Astrocyte (in vitro differentiated cells and primary cell): ENCODE data around the gene ZNF503. TPM values are rescaled to one million over a fixed set of nuclear protein-coding genes. Genes with fewer than 3 reads are reported as not detected.

Source experiments
- DNase-seq: peaks from one replicate; pipeline ENCODE4 v3.0.0-alpha.2; 2010; ENCODE audit warnings: low read depth
- FAIRE-seq: peaks from 2 replicates; lab custom pipeline; 2011; peaks lifted over from hg19 to GRCh38; lab: Jason Lieb, UNC
- H2AFZ ChIP-seq: 2 replicates; pipeline ENCODE4 v1.6.0; 2012; ENCODE audit warnings: low read depth, low read length, inconsistent platforms
- H3K27ac ChIP-seq: 2 replicates; pipeline ENCODE4 v1.5.1; 2011; ENCODE audit warnings: low read depth, low read length, inconsistent platforms
- H3K27me3 ChIP-seq: 2 replicates; pipeline ENCODE4 v1.6.0; 2011; ENCODE audit warnings: low read length, inconsistent platforms; ENCODE audit not compliant: insufficient read depth
- H3K36me3 ChIP-seq: 2 replicates; pipeline ENCODE4 v1.5.1; 2011; ENCODE audit warnings: low read length, inconsistent platforms; ENCODE audit not compliant: insufficient read depth
- H3K4me1 ChIP-seq: 2 replicates; pipeline ENCODE4 v1.5.1; 2011; ENCODE audit warnings: low read length, inconsistent platforms; ENCODE audit not compliant: insufficient read depth
- H3K4me2 ChIP-seq: 2 replicates; pipeline ENCODE4 v1.6.0; 2012; ENCODE audit warnings: low read length, inconsistent platforms
- H3K4me3 ChIP-seq: 2 replicates; pipeline ENCODE4 v1.5.1; 2011; ENCODE audit warnings: low read depth, mild to moderate bottlenecking, low read length, inconsistent platforms; ENCODE audit not compliant: insufficient read depth
- H3K79me2 ChIP-seq: 2 replicates; pipeline ENCODE4 v1.6.0; 2012; ENCODE audit warnings: mild to moderate bottlenecking, low read length, inconsistent platforms; ENCODE audit not compliant: insufficient read depth
- H3K9ac ChIP-seq: 2 replicates; pipeline ENCODE4 v1.6.0; 2012; ENCODE audit warnings: mild to moderate bottlenecking, low read length, inconsistent platforms
- H3K9me3 ChIP-seq: 2 replicates; pipeline ENCODE4 v1.5.1; 2012; ENCODE audit warnings: low read depth, mild to moderate bottlenecking, low read length, inconsistent platforms; ENCODE audit not compliant: insufficient read depth
- H4K20me1 ChIP-seq: 2 replicates; pipeline ENCODE4 v1.6.0; 2012; ENCODE audit warnings: low read length, inconsistent platforms; ENCODE audit not compliant: insufficient read depth
- H3K27ac Mint-ChIP-seq: one replicate; pipeline ENCODE4 v1.8.0; 2021; ENCODE audit warnings: mild to moderate bottlenecking, mixed read lengths; ENCODE audit not compliant: unreplicated experiment
- H3K27me3 Mint-ChIP-seq: one replicate; pipeline ENCODE4 v1.8.0; 2021; ENCODE audit warnings: low read depth, mixed read lengths; ENCODE audit not compliant: unreplicated experiment
- H3K36me3 Mint-ChIP-seq: one replicate; pipeline ENCODE4 v1.8.0; 2021; ENCODE audit warnings: low read depth, mixed read lengths; ENCODE audit not compliant: unreplicated experiment
- H3K4me1 Mint-ChIP-seq: one replicate; pipeline ENCODE4 v1.8.0; 2021; ENCODE audit warnings: low read depth, mixed read lengths; ENCODE audit not compliant: unreplicated experiment
- H3K4me3 Mint-ChIP-seq: one replicate; pipeline ENCODE4 v1.8.0; 2021; ENCODE audit warnings: mild to moderate bottlenecking, moderate library complexity, mixed read lengths; ENCODE audit not compliant: unreplicated experiment
- H3K9me3 Mint-ChIP-seq: one replicate; pipeline ENCODE4 v1.8.0; 2021; ENCODE audit warnings: mild to moderate bottlenecking, mixed read lengths; ENCODE audit not compliant: unreplicated experiment
- CTCF ChIP-seq: IDR thresholded peaks from 2 replicates; pipeline ENCODE4 v1.5.1; 2011; ENCODE audit warnings: low read depth, mild to moderate bottlenecking, inconsistent platforms, low read length, moderate library complexity; ENCODE audit not compliant: insufficient read depth
- EZH2 ChIP-seq: IDR thresholded peaks from 2 replicates; pipeline ENCODE4 v1.6.1; 2012; ENCODE audit warnings: mild to moderate bottlenecking, low read length, inconsistent platforms; ENCODE audit not compliant: insufficient read depth
- total RNA-seq: library from RNA; stranded (reverse); gene quantifications from 2 replicates; pipeline ENCODE4 v1.2.1, GENCODE V29; 2021

ZNF503 gene
- total RNA-seq, 1 donor from 2014 or later = 11.9 TPM

GRCh38 chr10:75406462-75407223, 5.1 kb upstream of the ZNF503 start:
- H3K27me3 Mint-ChIP-seq = peaks cover 56% of the 10 kb centered on the region
- no peak overlapping the region for H3K4me3 ChIP-seq

DNA sequence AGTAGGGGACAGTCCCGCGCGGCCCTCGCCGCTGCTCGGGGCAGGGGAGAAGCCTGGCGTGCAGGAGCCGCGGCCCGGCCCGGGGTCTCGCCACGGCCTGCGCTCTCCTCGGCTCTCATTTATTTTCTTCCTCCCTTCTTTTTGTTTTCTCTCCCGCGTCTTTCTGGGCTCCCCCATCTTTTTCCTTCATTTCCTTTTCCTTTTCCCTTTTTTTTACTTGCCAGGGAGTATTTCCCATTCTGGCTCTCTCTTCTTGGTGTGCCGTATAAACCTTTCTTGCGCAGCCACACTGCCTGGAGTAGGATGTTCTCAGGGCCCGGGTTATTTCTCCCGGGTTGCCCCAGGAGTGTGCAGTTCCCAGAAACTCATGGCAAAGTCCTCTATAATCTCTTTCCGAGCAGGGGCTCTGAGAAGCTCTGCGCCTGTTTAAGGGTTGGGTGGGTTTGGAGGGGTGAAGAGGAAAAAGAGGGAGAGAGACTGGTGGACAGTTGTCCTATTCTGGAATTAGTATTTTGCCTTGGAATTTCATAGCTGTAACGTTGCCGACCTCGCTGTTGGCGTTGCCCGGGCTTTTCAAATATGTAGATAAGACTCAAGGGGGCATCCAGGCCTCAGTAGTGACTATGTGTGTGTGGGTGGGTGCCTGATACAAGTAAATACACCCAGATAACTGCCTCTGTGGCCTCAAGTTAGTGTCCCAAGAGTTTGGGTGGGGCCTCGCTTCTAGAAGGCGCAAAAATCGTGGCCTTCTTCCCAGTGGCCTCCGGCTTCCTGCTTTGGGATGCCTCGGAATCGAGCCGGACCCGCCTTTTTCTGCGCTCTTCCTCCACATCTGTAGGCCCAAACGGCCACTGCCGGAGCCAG, 4.3 kb upstream of the ZNF503 start:
- peaks cover 4% of the 10 kb centered on the region for H3K36me3 Mint-ChIP-seq
- Histone ChIP-seq H3K9me3 (no peaks in the 10 kb centered on the region), H3K36me3 (no peaks in the 10 kb centered on the region), H3K79me2 (peaks cover 3% of the 10 kb centered on the region), H3K4me1 (peaks cover 28% of the 10 kb centered on the region), H4K20me1 (peaks cover 2% of the 10 kb centered on the region), H3K9ac (no peak overlapping the region), H2AFZ (peak overlapping the region; percentile 18), H3K27ac (no peak overlapping the region), H3K4me2 (peak overlapping the region; percentile 100), H3K4me3 (no peak overlapping the region), H3K27me3 (peaks cover 56% of the 10 kb centered on the region)
- peak overlapping the region; percentile 45 for H3K27ac Mint-ChIP-seq
- H3K4me3 Mint-ChIP-seq = peak overlapping the region; percentile 62
- H3K9me3 Mint-ChIP-seq = peaks cover 13% of the 10 kb centered on the region
- FAIRE-seq = no peak
- H3K27me3 Mint-ChIP-seq = peaks cover 48% of the 10 kb centered on the region
- H3K4me1 Mint-ChIP-seq = peaks cover 5% of the 10 kb centered on the region
- no peak for DNase-seq
- TF ChIP-seq EZH2 = peak; percentile 25
- no peak for TF ChIP-seq CTCF

More at GRCh38 chr10:75406462-75407223, 5.1 kb upstream of the ZNF503 start:
- Histone ChIP-seq H3K9ac (no peak overlapping the region), H3K79me2 (no peaks in the 10 kb centered on the region), H3K4me2 (peak overlapping the region; percentile 100), H3K27me3 (peaks cover 64% of the 10 kb centered on the region), H3K27ac (no peak overlapping the region), H2AFZ (peak overlapping the region; percentile 18), H3K36me3 (no peaks in the 10 kb centered on the region), H3K4me1 (peaks cover 28% of the 10 kb centered on the region), H4K20me1 (no peaks in the 10 kb centered on the region), H3K9me3 (no peaks in the 10 kb centered on the region)
- TF ChIP-seq EZH2 (peak; percentile 20), CTCF (no peak)
- Mint-ChIP-seq H3K9me3 (peaks cover 16% of the 10 kb centered on the region), H3K27ac (no peak overlapping the region), H3K4me3 (no peak overlapping the region), H3K4me1 (peaks cover 5% of the 10 kb centered on the region), H3K36me3 (peaks cover 4% of the 10 kb centered on the region)
- no peak for FAIRE-seq
- DNase-seq = no peak
